Prostate gland (tissue), 2 donors: ENCODE results near the gene LHPP.

ENCODE experiments used
- POLR2AphosphoS5 ChIP-seq: sonication (generic); formaldehyde crosslinking; IDR thresholded peaks from one replicate; pipeline ENCODE4 v1.6.1; 2017; ENCODE audit warnings: antibody characterized with exemption
- TF ChIP-seq, protein P1 (sequence below), 4 experiments: fragments of 200-600 bp in 2 of 4; fragments of 450-650 bp in 2 of 4; sonication (generic) in 2 of 4; IDR thresholded peaks; 1 replicate in 3 of 4; 2 replicates in 1 of 4; pipeline ENCODE4 v1.5.1; 2016 to 2019; ENCODE audit warnings: antibody characterized with exemption in 4 of 4, mild to moderate bottlenecking in 2 of 4, moderate library complexity in 2 of 4

- TF ChIP-seq, protein P1, sequence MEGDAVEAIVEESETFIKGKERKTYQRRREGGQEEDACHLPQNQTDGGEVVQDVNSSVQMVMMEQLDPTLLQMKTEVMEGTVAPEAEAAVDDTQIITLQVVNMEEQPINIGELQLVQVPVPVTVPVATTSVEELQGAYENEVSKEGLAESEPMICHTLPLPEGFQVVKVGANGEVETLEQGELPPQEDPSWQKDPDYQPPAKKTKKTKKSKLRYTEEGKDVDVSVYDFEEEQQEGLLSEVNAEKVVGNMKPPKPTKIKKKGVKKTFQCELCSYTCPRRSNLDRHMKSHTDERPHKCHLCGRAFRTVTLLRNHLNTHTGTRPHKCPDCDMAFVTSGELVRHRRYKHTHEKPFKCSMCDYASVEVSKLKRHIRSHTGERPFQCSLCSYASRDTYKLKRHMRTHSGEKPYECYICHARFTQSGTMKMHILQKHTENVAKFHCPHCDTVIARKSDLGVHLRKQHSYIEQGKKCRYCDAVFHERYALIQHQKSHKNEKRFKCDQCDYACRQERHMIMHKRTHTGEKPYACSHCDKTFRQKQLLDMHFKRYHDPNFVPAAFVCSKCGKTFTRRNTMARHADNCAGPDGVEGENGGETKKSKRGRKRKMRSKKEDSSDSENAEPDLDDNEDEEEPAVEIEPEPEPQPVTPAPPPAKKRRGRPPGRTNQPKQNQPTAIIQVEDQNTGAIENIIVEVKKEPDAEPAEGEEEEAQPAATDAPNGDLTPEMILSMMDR (IDR thresholded peaks at IDR 0.05): no peak
- TF ChIP-seq POLR2AphosphoS5: no peak
Observed at GRCh38 chr10:124425227-124425962, 36.2 kb upstream of the LHPP start.
